Neural progenitor cell (in vitro differentiated cells): ENCODE measurements around the gene SLC6A13.

Source experiments
- CTCF ChIP-seq: fragments of 200-600 bp; sonication (generic); IDR thresholded peaks from 2 replicates; pipeline ENCODE4 v1.5.1; 2017; ENCODE audit warnings: antibody characterized with exemption, mild to moderate bottlenecking
- EZH2 ChIP-seq: fragments of 200-600 bp; sonication (generic); IDR thresholded peaks from 2 replicates; pipeline ENCODE4 v1.6.1; 2017; ENCODE audit warnings: antibody characterized with exemption, mild to moderate bottlenecking, moderate library complexity
- EZH2phosphoT487 ChIP-seq: fragments of 200-600 bp; sonication (generic); IDR thresholded peaks from 2 replicates; pipeline ENCODE4 v1.6.1; 2017; ENCODE audit warnings: antibody characterized with exemption

GRCh38 chr12:190881-191280, 71.8 kb downstream of the SLC6A13 start:
- TF ChIP-seq CTCF (no peak), EZH2phosphoT487 (no peak), EZH2 (no peak)
